H1 (cell line): ENCODE measurements around the gene PCDHB14. TPM values are rescaled to one million over a fixed set of nuclear protein-coding genes. Genes with fewer than 3 reads are reported as not detected.

Experiments
- CTCF ChIA-PET: fragments of 300-600 bp; sonication (Branson Sonifier 250); formaldehyde crosslinking; loops from one replicate; lab custom pipeline; 2021; ENCODE audit not compliant: partially characterized antibody; lab: Charles Lee
- POLR2A ChIA-PET: fragments of 300-600 bp; sonication (Branson Sonifier 250); formaldehyde crosslinking; loops from one replicate; lab custom pipeline; 2021; ENCODE audit warnings: inconsistent platforms; ENCODE audit not compliant: partially characterized antibody; lab: Charles Lee
- DNase-seq, 2 experiments: peaks; one replicate each; pipeline versions ENCODE4 v3.0.0 to v3.0.0-alpha.2; 2010 to 2022; ENCODE audit warnings: low spot score in 2 of 2, low read depth in 1 of 2, mixed read lengths in 1 of 2
- FAIRE-seq: peaks from 2 replicates; lab custom pipeline; 2011; peaks lifted over from hg19 to GRCh38; lab: Jason Lieb, UNC
- H2AFZ ChIP-seq: 2 replicates; pipeline ENCODE4 v1.8.1; 2012; ENCODE audit warnings: low read length, inconsistent platforms
- H2AK5ac ChIP-seq: 2 replicates; pipeline ENCODE4 v1.6.1; 2013; ENCODE audit warnings: low read depth, low read length
- H2BK120ac ChIP-seq: replicated peaks from 2 replicates; pipeline ENCODE3; 2013; ENCODE audit warnings: low read depth, low read length, inconsistent platforms
- H2BK12ac ChIP-seq: 2 replicates; pipeline ENCODE4 v1.6.1; 2013; ENCODE audit warnings: low read depth, low read length
- H2BK15ac ChIP-seq: 2 replicates; pipeline ENCODE4 v1.6.1; 2013; ENCODE audit warnings: low read length
- H2BK20ac ChIP-seq: 2 replicates; pipeline ENCODE4 v1.6.1; 2013; ENCODE audit warnings: low read length
- H2BK5ac ChIP-seq: 2 replicates; pipeline ENCODE4 v1.6.1; 2013; ENCODE audit warnings: low read depth, low read length
- H3K14ac ChIP-seq: 2 replicates; pipeline ENCODE4 v1.6.1; 2013; ENCODE audit warnings: inconsistent platforms; ENCODE audit not compliant: insufficient read length
- H3K18ac ChIP-seq: 2 replicates; pipeline ENCODE4 v1.6.1; 2013; ENCODE audit warnings: low read length; ENCODE audit errors: extremely low read depth
- H3K23ac ChIP-seq: 2 replicates; pipeline ENCODE4 v1.6.1; 2013; ENCODE audit warnings: inconsistent platforms; ENCODE audit not compliant: insufficient read length
- H3K23me2 ChIP-seq: 2 replicates; pipeline ENCODE4 v1.6.1; 2013; ENCODE audit warnings: low read depth, low read length
- H3K27ac ChIP-seq: 2 replicates; pipeline ENCODE4 v1.6.1; 2011; ENCODE audit warnings: low read depth, low read length, inconsistent platforms
- H3K27me3 ChIP-seq, 4 experiments: replicated peaks in 1 of 4; 1 replicate in 1 of 4; 2 replicates in 3 of 4; pipeline versions ENCODE4 v1.6.1 to v1.8.1; 2011 to 2013; ENCODE audit warnings: low read length in 3 of 4, mild to moderate bottlenecking in 3 of 4, inconsistent platforms in 2 of 4, mixed read lengths in 2 of 4, moderate library complexity in 1 of 4; ENCODE audit not compliant: control insufficient read depth in 3 of 4, insufficient read depth in 3 of 4; ENCODE audit errors: extremely low read depth in 1 of 4
- H3K36me3 ChIP-seq, 4 experiments: 2 replicates each; pipeline versions ENCODE4 v1.6.1 to v1.8.1; 2011 to 2013; ENCODE audit warnings: mild to moderate bottlenecking in 4 of 4, low read length in 3 of 4, moderate library complexity in 2 of 4, control low read depth in 1 of 4, inconsistent platforms in 1 of 4; ENCODE audit not compliant: insufficient read depth in 4 of 4, control insufficient read depth in 2 of 4
- H3K4ac ChIP-seq: replicated peaks from 2 replicates; pipeline ENCODE3; 2013; ENCODE audit warnings: low read length, low read depth, mixed read lengths, inconsistent platforms; ENCODE audit not compliant: insufficient read length
- H3K4me1 ChIP-seq, 4 experiments: replicated peaks in 1 of 4; 1 replicate in 1 of 4; 2 replicates in 3 of 4; pipeline versions ENCODE4 v1.6.1 to v1.8.1; 2011 to 2013; ENCODE audit warnings: low read length in 3 of 4, inconsistent platforms in 2 of 4, mixed read lengths in 1 of 4; ENCODE audit not compliant: insufficient read depth in 4 of 4, control insufficient read depth in 3 of 4
- H3K4me2 ChIP-seq, 2 experiments: 2 replicates each; pipeline versions ENCODE4 v1.6.1 to v1.8.1; 2011 to 2013; ENCODE audit warnings: low read depth in 2 of 2, low read length in 2 of 2, control low read depth in 1 of 2, inconsistent platforms in 1 of 2, mild to moderate bottlenecking in 1 of 2; ENCODE audit not compliant: insufficient read depth in 1 of 2
- H3K4me3 ChIP-seq, 4 experiments: fragments of 200-600, 300-600 bp in 1 of 4; sonication (generic), shearing (Covaris generic), sonication (Bioruptor Twin) in 1 of 4; 2 replicates each; pipeline versions ENCODE4 v1.5.1 to v1.8.1; 2011 to 2016; ENCODE audit warnings: low read length in 4 of 4, low read depth in 3 of 4, control low read depth in 2 of 4, inconsistent platforms in 2 of 4, mild to moderate bottlenecking in 2 of 4, mixed read lengths in 1 of 4, moderate library complexity in 1 of 4; ENCODE audit not compliant: insufficient read depth in 2 of 4; ENCODE audit errors: extremely low read depth in 1 of 4
- H3K56ac ChIP-seq: replicated peaks from 2 replicates; pipeline ENCODE3; 2013; ENCODE audit warnings: low read depth, mild to moderate bottlenecking, mixed read lengths, low read length, inconsistent platforms; ENCODE audit not compliant: insufficient read length
- H3K79me1 ChIP-seq: 2 replicates; pipeline ENCODE4 v1.6.1; 2013; ENCODE audit warnings: low read depth, low read length, control low read depth
- H3K79me2 ChIP-seq, 2 experiments: 2 replicates each; pipeline versions ENCODE4 v1.6.1 to v1.8.1; 2012 to 2013; ENCODE audit warnings: low read length in 2 of 2, mild to moderate bottlenecking in 2 of 2, inconsistent platforms in 1 of 2; ENCODE audit not compliant: insufficient read depth in 2 of 2, control insufficient read depth in 1 of 2
- H3K9ac ChIP-seq, 4 experiments: replicated peaks in 1 of 4; 1 replicate in 1 of 4; 2 replicates in 3 of 4; pipeline versions ENCODE4 v1.6.1 to v1.8.1; 2011 to 2013; ENCODE audit warnings: low read depth in 3 of 4, low read length in 3 of 4, control low read depth in 2 of 4, mild to moderate bottlenecking in 2 of 4, moderate library complexity in 2 of 4, inconsistent platforms in 1 of 4; ENCODE audit errors: extremely low read depth in 1 of 4
- H3K9me3 ChIP-seq, 2 experiments: 2 replicates each; pipeline versions ENCODE4 v1.6.1 to v1.8.1; 2012 to 2013; ENCODE audit warnings: mild to moderate bottlenecking in 2 of 2, moderate library complexity in 2 of 2, control low read depth in 1 of 2, inconsistent platforms in 1 of 2, low read depth in 1 of 2, low read length in 1 of 2, mixed read lengths in 1 of 2; ENCODE audit not compliant: insufficient read depth in 2 of 2
- H4K20me1 ChIP-seq, 2 experiments: replicated peaks in 1 of 2; 2 replicates each; pipeline versions ENCODE3 to v1.8.1; 2011 to 2013; ENCODE audit warnings: inconsistent platforms in 2 of 2, low read length in 2 of 2, mild to moderate bottlenecking in 1 of 2; ENCODE audit not compliant: insufficient read depth in 2 of 2, control insufficient read depth in 1 of 2
- H4K5ac ChIP-seq: 2 replicates; pipeline ENCODE4 v1.6.1; 2013; ENCODE audit warnings: low read length, low read depth, mixed read lengths, inconsistent platforms; ENCODE audit not compliant: insufficient read length
- H4K8ac ChIP-seq: 2 replicates; pipeline ENCODE4 v1.8.0; 2013; ENCODE audit warnings: mild to moderate bottlenecking, moderate library complexity, low read length, inconsistent platforms; ENCODE audit not compliant: insufficient read depth; ENCODE audit errors: extremely low read depth
- H4K91ac ChIP-seq: replicated peaks from 2 replicates; pipeline ENCODE3; 2013; ENCODE audit warnings: low read length, mixed read lengths, inconsistent platforms; ENCODE audit not compliant: insufficient read length
- ASH2L ChIP-seq: fragments of 200-600, 300-600 bp; sonication (generic); IDR thresholded peaks from one replicate; pipeline ENCODE4 v1.7.1; 2017; ENCODE audit warnings: low read length
- BACH1 ChIP-seq: IDR thresholded peaks from 2 replicates; pipeline ENCODE4 v1.6.1; 2012; ENCODE audit warnings: low read length, improper control_type of control experiment
- BRCA1 ChIP-seq: IDR thresholded peaks from 2 replicates; pipeline ENCODE4 v1.6.1; 2012; ENCODE audit warnings: low read depth, low read length, improper control_type of control experiment
- CEBPB ChIP-seq: IDR thresholded peaks from 2 replicates; pipeline ENCODE4 v1.6.1; 2012; ENCODE audit warnings: low read depth, low read length
- EZH2 ChIP-seq: fragments of 200-600 bp; sonication (generic); IDR thresholded peaks from 2 replicates; pipeline ENCODE4 v1.7.1; 2012; ENCODE audit warnings: low read depth, mild to moderate bottlenecking, moderate library complexity, low read length, inconsistent platforms; ENCODE audit not compliant: severe bottlenecking
- GABPA ChIP-seq: IDR thresholded peaks from 2 replicates; pipeline ENCODE4 v1.6.1; 2011; ENCODE audit warnings: mild to moderate bottlenecking, low read length, moderate library complexity, borderline replicate concordance; ENCODE audit not compliant: insufficient read depth
- HDAC6 ChIP-seq: IDR thresholded peaks from one replicate; pipeline ENCODE4 v1.7.1; 2012; ENCODE audit warnings: low read depth, mild to moderate bottlenecking, inconsistent platforms, low read length, moderate library complexity
- KDM1A ChIP-seq: fragments of 200-600, 300-600 bp; sonication (generic); IDR thresholded peaks from 2 replicates; pipeline ENCODE4 v1.7.1; 2016; ENCODE audit warnings: mild to moderate bottlenecking, low read length, borderline replicate concordance
- MAFK ChIP-seq: IDR thresholded peaks from 2 replicates; pipeline ENCODE4 v1.6.1; 2012; ENCODE audit warnings: low read depth, mild to moderate bottlenecking, improper control_type of control experiment, low read length
- RAD21 ChIP-seq, 2 experiments: IDR thresholded peaks in 1 of 2; conservative IDR thresholded peaks in 1 of 2; 2 replicates each; pipeline ENCODE4 v1.6.1; 2011; ENCODE audit warnings: low read depth in 2 of 2, low read length in 2 of 2, improper control_type of control experiment in 1 of 2, inconsistent platforms in 1 of 2, mild to moderate bottlenecking in 1 of 2, moderate library complexity in 1 of 2
- SIRT6 ChIP-seq: IDR thresholded peaks from one replicate; pipeline ENCODE4 v1.7.1; 2012; ENCODE audit warnings: low read length, inconsistent platforms
- SRF ChIP-seq: IDR thresholded peaks from 2 replicates; pipeline ENCODE4 v1.6.1; 2011; ENCODE audit warnings: mild to moderate bottlenecking, low read depth, low read length, moderate library complexity
- TEAD4 ChIP-seq: IDR thresholded peaks from 2 replicates; pipeline ENCODE4 v1.6.1; 2012; ENCODE audit warnings: low read depth, low read length, inconsistent platforms, mixed read lengths
- polyA plus RNA-seq, 7 experiments: library from polyadenylated mRNA; depleted of rRNA in 3 of 7; stranded (reverse) in 5 of 7; unstranded in 2 of 7; fragments of >200 nt in 5 of 7; fragments of 200-250 nt in 2 of 7; gene quantifications; 1 replicate in 5 of 7; 2 replicates in 1 of 7; 4 replicates in 1 of 7; pipeline versions ENCODE4 v1.2.1 to v1.2.3, GENCODE V29; 2011 to 2013; ENCODE audit warnings: missing spikeins in 2 of 7, mixed read lengths in 2 of 7
- total RNA-seq: library from RNA; stranded (reverse); fragmentation: NEBNext Ultra II Directional; extraction: Animal tissue kit (Norgen Biotek cat#: 25700); gene quantifications from 2 replicates; pipeline ENCODE4 v1.2.1, GENCODE V29; 2021

PCDHB14 gene
- total and polyA plus RNA-seq, 2 of the 8 experiments (the other 6 are each of a cell fraction or from before 2014, with no cell fraction given): 2.7 TPM

DNA sequence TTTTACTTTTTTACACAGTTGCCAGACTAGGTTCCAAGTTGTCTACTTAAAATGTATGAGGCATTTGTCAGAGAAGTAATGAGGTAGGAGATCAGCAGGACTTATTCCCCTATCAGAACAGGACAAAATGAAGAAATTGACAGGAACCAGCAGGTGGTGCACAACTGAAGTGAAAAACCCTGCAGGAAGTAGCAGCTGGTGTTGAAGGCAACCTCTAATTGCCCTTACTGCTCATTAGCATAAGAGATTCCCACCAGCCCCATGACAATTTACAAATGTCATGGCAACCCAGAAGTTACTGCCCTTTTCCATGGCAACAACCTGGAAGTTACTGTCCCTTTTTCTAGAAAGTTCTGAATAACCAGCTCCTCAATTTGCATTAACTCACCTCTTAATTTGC lies 27.4 kb downstream of the PCDHB14 start:
- Histone ChIP-seq H3K14ac (no peak overlapping the region), H2BK20ac (no peak overlapping the region), H3K27ac (no peak overlapping the region), H2BK15ac (no peak overlapping the region), H3K27me3 (peaks cover 0 to 2% (median 0%) of the 10 kb centered on the region in 4 experiments; a peak in 1 of 7 replicates), H2AFZ (no peak overlapping the region), H4K20me1 (no peaks in the 10 kb centered on the region), H4K5ac (no peak overlapping the region), H3K36me3 (peaks cover 0 to 27% (median 4%) of the 10 kb centered on the region in 4 experiments; a peak in 3 of 8 replicates), H4K91ac (no peak overlapping the region), H3K9me3 (peaks cover 31 to 80% of the 10 kb centered on the region in 2 experiments), H3K23me2 (no peaks in the 10 kb centered on the region), H4K8ac (no peak overlapping the region), H3K79me2 (no peaks in the 10 kb centered on the region), H3K23ac (no peak overlapping the region), H2AK5ac (no peak overlapping the region), H3K4ac (no peak overlapping the region), H2BK120ac (no peak overlapping the region), H3K4me1 (peaks cover 0 to 3% (median 0%) of the 10 kb centered on the region in 4 experiments; a peak in 1 of 7 replicates), H2BK12ac (no peak overlapping the region), H3K9ac (no peak overlapping the region), H3K18ac (no peak overlapping the region), H2BK5ac (no peak overlapping the region), H3K4me2 (no peak overlapping the region), H3K4me3 (no peak overlapping the region), H3K79me1 (no peaks in the 10 kb centered on the region), H3K56ac (no peak overlapping the region)
- TF ChIP-seq MAFK (no peak), TEAD4 (no peak), RAD21 (IDR thresholded peaks at IDR 0.05 in 1 of 2, conservative IDR thresholded peaks at IDR 0.05 in 1 of 2; ENCODE audit: low read depth in 2 of 2, low read length in 2 of 2) (no peak), GABPA (no peak), HDAC6 (no peak), BACH1 (no peak), CEBPB (no peak), SRF (no peak), ASH2L (no peak), KDM1A (no peak), SIRT6 (no peak), BRCA1 (no peak), EZH2 (no peak)
- no peak for FAIRE-seq
- CTCF ChIA-PET: interaction anchor here (0.6 to 2.8 kb wide), 12 partner anchors 16 to 261 kb away, joined by 3 to 13 read pairs (median 4); partner anchors contain the start of genes PCDHB10, PCDHB16, PCDHGA1 and PCDHGA10
- POLR2A ChIA-PET: interaction anchor here (0.7 to 1.4 kb wide), 2 partner anchors 70 to 100 kb away, joined by 3 to 8 read pairs; partner anchors contain the start of genes PCDHGB1 and TAF7
- no peak for DNase-seq
